ENCODE measurements around the gene AKAP11.

GRCh38 chr13:42355092-42355485, 83.1 kb downstream of the AKAP11 start:
- TF ChIP-seq CTCF (conservative IDR thresholded peaks at IDR 0.05; ENCODE audit: low read depth, low read length) = no peak
- no peak for TF ChIP-seq BHLHE40 (IDR thresholded peaks at IDR 0.05; ENCODE audit: low read depth, low read length)
- no peak for TF ChIP-seq MXI1 (IDR thresholded peaks at IDR 0.05; ENCODE audit: borderline replicate concordance, low read depth, low read length)
- TF ChIP-seq CHD1 (IDR thresholded peaks at IDR 0.05; ENCODE audit: low read depth, low read length) = no peak
- TF ChIP-seq POLR2A (IDR thresholded peaks at IDR 0.05; ENCODE audit: low read depth, low read length) = no peak
- no peak for TF ChIP-seq CEBPB (IDR thresholded peaks at IDR 0.05; ENCODE audit: low read depth, low read length)
- no peak for TF ChIP-seq FOS (IDR thresholded peaks at IDR 0.05; ENCODE audit: low read depth, low read length)
- TF ChIP-seq USF2 (IDR thresholded peaks at IDR 0.05; ENCODE audit: low read depth, low read length) = no peak
- TF ChIP-seq SMC3 (IDR thresholded peaks at IDR 0.05; ENCODE audit: low read depth, low read length) = no peak
- TF ChIP-seq RAD21 (IDR thresholded peaks at IDR 0.05; ENCODE audit: low read length) = no peak
- TF ChIP-seq RFX5 (IDR thresholded peaks at IDR 0.05; ENCODE audit: low read depth, low read length) = no peak
- no peak for TF ChIP-seq RCOR1 (IDR thresholded peaks at IDR 0.05; ENCODE audit: insufficient replicate concordance, low read length)
- no peak for TF ChIP-seq NFE2L2 (IDR thresholded peaks at IDR 0.05; ENCODE audit: low read depth, low read length)
- no peak for TF ChIP-seq MAFK (IDR thresholded peaks at IDR 0.05; ENCODE audit: low read depth, low read length)

All from IMR-90 (cell line).